H1 (cell line): ENCODE data around the gene SF3B2. TPM values are rescaled to one million over a fixed set of nuclear protein-coding genes. Genes with fewer than 3 reads are reported as not detected.

ENCODE experiments used
- CTCF ChIA-PET: fragments of 300-600 bp; sonication (Branson Sonifier 250); formaldehyde crosslinking; loops from one replicate; lab custom pipeline; 2021; ENCODE audit not compliant: partially characterized antibody; lab: Charles Lee
- POLR2A ChIA-PET: fragments of 300-600 bp; sonication (Branson Sonifier 250); formaldehyde crosslinking; loops from one replicate; lab custom pipeline; 2021; ENCODE audit warnings: inconsistent platforms; ENCODE audit not compliant: partially characterized antibody; lab: Charles Lee
- DNase-seq, 2 experiments: peaks; one replicate each; pipeline versions ENCODE4 v3.0.0 to v3.0.0-alpha.2; 2010 to 2022; ENCODE audit warnings: low spot score in 2 of 2, low read depth in 1 of 2, mixed read lengths in 1 of 2
- FAIRE-seq: peaks from 2 replicates; lab custom pipeline; 2011; peaks lifted over from hg19 to GRCh38; lab: Jason Lieb, UNC
- H2AFZ ChIP-seq: 2 replicates; pipeline ENCODE4 v1.8.1; 2012; ENCODE audit warnings: low read length, inconsistent platforms
- H2AK5ac ChIP-seq: 2 replicates; pipeline ENCODE4 v1.6.1; 2013; ENCODE audit warnings: low read depth, low read length
- H2BK120ac ChIP-seq: replicated peaks from 2 replicates; pipeline ENCODE3; 2013; ENCODE audit warnings: low read depth, low read length, inconsistent platforms
- H2BK12ac ChIP-seq: 2 replicates; pipeline ENCODE4 v1.6.1; 2013; ENCODE audit warnings: low read depth, low read length
- H2BK15ac ChIP-seq: 2 replicates; pipeline ENCODE4 v1.6.1; 2013; ENCODE audit warnings: low read length
- H2BK20ac ChIP-seq: 2 replicates; pipeline ENCODE4 v1.6.1; 2013; ENCODE audit warnings: low read length
- H2BK5ac ChIP-seq: 2 replicates; pipeline ENCODE4 v1.6.1; 2013; ENCODE audit warnings: low read depth, low read length
- H3K14ac ChIP-seq: 2 replicates; pipeline ENCODE4 v1.6.1; 2013; ENCODE audit warnings: inconsistent platforms; ENCODE audit not compliant: insufficient read length
- H3K18ac ChIP-seq: 2 replicates; pipeline ENCODE4 v1.6.1; 2013; ENCODE audit warnings: low read length; ENCODE audit errors: extremely low read depth
- H3K23ac ChIP-seq: 2 replicates; pipeline ENCODE4 v1.6.1; 2013; ENCODE audit warnings: inconsistent platforms; ENCODE audit not compliant: insufficient read length
- H3K23me2 ChIP-seq: 2 replicates; pipeline ENCODE4 v1.6.1; 2013; ENCODE audit warnings: low read depth, low read length
- H3K27ac ChIP-seq: 2 replicates; pipeline ENCODE4 v1.6.1; 2011; ENCODE audit warnings: low read depth, low read length, inconsistent platforms
- H3K27me3 ChIP-seq, 4 experiments: replicated peaks in 1 of 4; 1 replicate in 1 of 4; 2 replicates in 3 of 4; pipeline versions ENCODE4 v1.6.1 to v1.8.1; 2011 to 2013; ENCODE audit warnings: low read length in 3 of 4, mild to moderate bottlenecking in 3 of 4, inconsistent platforms in 2 of 4, mixed read lengths in 2 of 4, moderate library complexity in 1 of 4; ENCODE audit not compliant: control insufficient read depth in 3 of 4, insufficient read depth in 3 of 4; ENCODE audit errors: extremely low read depth in 1 of 4
- H3K36me3 ChIP-seq, 4 experiments: 2 replicates each; pipeline versions ENCODE4 v1.6.1 to v1.8.1; 2011 to 2013; ENCODE audit warnings: mild to moderate bottlenecking in 4 of 4, low read length in 3 of 4, moderate library complexity in 2 of 4, control low read depth in 1 of 4, inconsistent platforms in 1 of 4; ENCODE audit not compliant: insufficient read depth in 4 of 4, control insufficient read depth in 2 of 4
- H3K4ac ChIP-seq: replicated peaks from 2 replicates; pipeline ENCODE3; 2013; ENCODE audit warnings: low read length, low read depth, mixed read lengths, inconsistent platforms; ENCODE audit not compliant: insufficient read length
- H3K4me1 ChIP-seq, 4 experiments: replicated peaks in 1 of 4; 1 replicate in 1 of 4; 2 replicates in 3 of 4; pipeline versions ENCODE4 v1.6.1 to v1.8.1; 2011 to 2013; ENCODE audit warnings: low read length in 3 of 4, inconsistent platforms in 2 of 4, mixed read lengths in 1 of 4; ENCODE audit not compliant: insufficient read depth in 4 of 4, control insufficient read depth in 3 of 4
- H3K4me2 ChIP-seq, 2 experiments: 2 replicates each; pipeline versions ENCODE4 v1.6.1 to v1.8.1; 2011 to 2013; ENCODE audit warnings: low read depth in 2 of 2, low read length in 2 of 2, control low read depth in 1 of 2, inconsistent platforms in 1 of 2, mild to moderate bottlenecking in 1 of 2; ENCODE audit not compliant: insufficient read depth in 1 of 2
- H3K4me3 ChIP-seq, 4 experiments: fragments of 200-600, 300-600 bp in 1 of 4; sonication (generic), shearing (Covaris generic), sonication (Bioruptor Twin) in 1 of 4; 2 replicates each; pipeline versions ENCODE4 v1.5.1 to v1.8.1; 2011 to 2016; ENCODE audit warnings: low read length in 4 of 4, low read depth in 3 of 4, control low read depth in 2 of 4, inconsistent platforms in 2 of 4, mild to moderate bottlenecking in 2 of 4, mixed read lengths in 1 of 4, moderate library complexity in 1 of 4; ENCODE audit not compliant: insufficient read depth in 2 of 4; ENCODE audit errors: extremely low read depth in 1 of 4
- H3K56ac ChIP-seq: replicated peaks from 2 replicates; pipeline ENCODE3; 2013; ENCODE audit warnings: low read depth, mild to moderate bottlenecking, mixed read lengths, low read length, inconsistent platforms; ENCODE audit not compliant: insufficient read length
- H3K79me1 ChIP-seq: 2 replicates; pipeline ENCODE4 v1.6.1; 2013; ENCODE audit warnings: low read depth, low read length, control low read depth
- H3K79me2 ChIP-seq, 2 experiments: 2 replicates each; pipeline versions ENCODE4 v1.6.1 to v1.8.1; 2012 to 2013; ENCODE audit warnings: low read length in 2 of 2, mild to moderate bottlenecking in 2 of 2, inconsistent platforms in 1 of 2; ENCODE audit not compliant: insufficient read depth in 2 of 2, control insufficient read depth in 1 of 2
- H3K9ac ChIP-seq, 4 experiments: replicated peaks in 1 of 4; 1 replicate in 1 of 4; 2 replicates in 3 of 4; pipeline versions ENCODE4 v1.6.1 to v1.8.1; 2011 to 2013; ENCODE audit warnings: low read depth in 3 of 4, low read length in 3 of 4, control low read depth in 2 of 4, mild to moderate bottlenecking in 2 of 4, moderate library complexity in 2 of 4, inconsistent platforms in 1 of 4; ENCODE audit errors: extremely low read depth in 1 of 4
- H3K9me3 ChIP-seq, 2 experiments: 2 replicates each; pipeline versions ENCODE4 v1.6.1 to v1.8.1; 2012 to 2013; ENCODE audit warnings: mild to moderate bottlenecking in 2 of 2, moderate library complexity in 2 of 2, control low read depth in 1 of 2, inconsistent platforms in 1 of 2, low read depth in 1 of 2, low read length in 1 of 2, mixed read lengths in 1 of 2; ENCODE audit not compliant: insufficient read depth in 2 of 2
- H4K20me1 ChIP-seq, 2 experiments: replicated peaks in 1 of 2; 2 replicates each; pipeline versions ENCODE3 to v1.8.1; 2011 to 2013; ENCODE audit warnings: inconsistent platforms in 2 of 2, low read length in 2 of 2, mild to moderate bottlenecking in 1 of 2; ENCODE audit not compliant: insufficient read depth in 2 of 2, control insufficient read depth in 1 of 2
- H4K5ac ChIP-seq: 2 replicates; pipeline ENCODE4 v1.6.1; 2013; ENCODE audit warnings: low read length, low read depth, mixed read lengths, inconsistent platforms; ENCODE audit not compliant: insufficient read length
- H4K8ac ChIP-seq: 2 replicates; pipeline ENCODE4 v1.8.0; 2013; ENCODE audit warnings: mild to moderate bottlenecking, moderate library complexity, low read length, inconsistent platforms; ENCODE audit not compliant: insufficient read depth; ENCODE audit errors: extremely low read depth
- H4K91ac ChIP-seq: replicated peaks from 2 replicates; pipeline ENCODE3; 2013; ENCODE audit warnings: low read length, mixed read lengths, inconsistent platforms; ENCODE audit not compliant: insufficient read length
- CHD1 ChIP-seq: IDR thresholded peaks from 2 replicates; pipeline ENCODE4 v1.6.1; 2012; ENCODE audit warnings: low read depth, low read length, improper control_type of control experiment
- SIN3A ChIP-seq, 2 experiments: IDR thresholded peaks in 1 of 2; conservative IDR thresholded peaks in 1 of 2; 2 replicates each; pipeline ENCODE4 v1.6.1; 2011 to 2012; ENCODE audit warnings: low read length in 2 of 2, improper control_type of control experiment in 1 of 2, low read depth in 1 of 2, mild to moderate bottlenecking in 1 of 2
- WGBS, 2 experiments: shearing (Covaris generic) in 1 of 2; methylation state at CpG; one replicate each; pipeline versions ENCODE4 v1.1.6 to v1.1.7; 2013 to 2015; ENCODE audit warnings: low lambda C conversion rate in 2 of 2, mixed read lengths in 2 of 2, inconsistent platforms in 1 of 2, low coverage in 1 of 2, missing lambda C conversion rate in 1 of 2; ENCODE audit not compliant: insufficient replicate concordance in 2 of 2, insufficient coverage in 1 of 2, insufficient read length in 1 of 2; ENCODE audit errors: extremely low coverage in 1 of 2, missing lambda C conversion rate in 1 of 2; 5-methylcytosine and 5-hydroxymethylcytosine counted together
- polyA plus RNA-seq, 7 experiments: library from polyadenylated mRNA; depleted of rRNA in 3 of 7; stranded (reverse) in 5 of 7; unstranded in 2 of 7; fragments of >200 nt in 5 of 7; fragments of 200-250 nt in 2 of 7; gene quantifications; 1 replicate in 5 of 7; 2 replicates in 1 of 7; 4 replicates in 1 of 7; pipeline versions ENCODE4 v1.2.1 to v1.2.3, GENCODE V29; 2011 to 2013; ENCODE audit warnings: missing spikeins in 2 of 7, mixed read lengths in 2 of 7
- total RNA-seq: library from RNA; stranded (reverse); fragmentation: NEBNext Ultra II Directional; extraction: Animal tissue kit (Norgen Biotek cat#: 25700); gene quantifications from 2 replicates; pipeline ENCODE4 v1.2.1, GENCODE V29; 2021

The SF3B2 gene
- total and polyA plus RNA-seq, 2 of the 8 experiments (the other 6 are each of a cell fraction or from before 2014, with no cell fraction given), result 182 to 237 TPM

DNA sequence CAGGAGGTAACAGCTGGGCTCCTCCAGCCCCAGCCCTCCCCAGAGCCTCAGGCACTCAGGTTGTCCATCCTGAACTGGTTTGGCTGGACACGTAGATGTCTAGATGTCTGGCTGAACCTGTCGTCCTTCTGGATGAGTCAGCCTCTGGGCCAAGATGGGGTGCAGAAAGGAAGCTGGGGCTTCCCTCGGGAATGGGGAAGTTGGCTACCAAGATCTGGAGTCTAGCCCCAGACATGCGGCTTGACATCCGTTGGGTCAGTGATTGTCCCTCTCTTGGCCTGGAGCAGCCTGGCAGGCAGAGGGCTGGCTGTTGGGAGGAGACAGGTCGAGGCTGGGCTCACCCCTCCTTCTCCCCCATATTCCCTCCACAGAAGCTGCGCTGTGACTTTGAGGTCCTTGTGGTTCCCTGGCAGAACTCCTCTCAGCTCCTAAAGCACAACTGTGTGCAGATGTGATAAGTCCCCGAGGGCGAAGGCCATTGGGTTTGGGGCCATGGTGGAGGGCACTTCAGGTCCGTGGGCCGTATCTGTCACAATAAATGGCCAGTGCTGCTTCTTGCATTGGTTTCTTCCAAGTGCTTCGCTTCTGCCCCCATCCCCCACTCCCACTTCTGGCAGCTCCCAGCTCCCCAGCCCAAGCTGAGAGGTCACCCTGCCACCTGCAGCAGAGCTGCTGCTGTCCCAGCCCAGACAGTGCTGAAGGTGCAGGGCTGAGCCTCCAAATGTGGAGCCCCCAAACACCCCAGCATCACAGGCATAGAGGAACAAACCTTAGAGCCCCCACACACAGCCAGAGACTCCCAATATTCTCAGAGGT lies 39.0 kb upstream of the SF3B2 start:
- Histone ChIP-seq H2BK15ac (0 out of 2 replicates have a peak overlapping the region, but pooled peaks have one; percentile 4), H3K79me2 (no peaks in the 10 kb centered on the region), H3K36me3 (no peaks in the 10 kb centered on the region), H3K4ac (no peak overlapping the region), H2BK12ac (peak overlapping the region; percentile 14; the same call in 1 of the 2 replicates), H2BK5ac (no peak overlapping the region), H2AFZ (no peak overlapping the region), H3K14ac (no peak overlapping the region), H3K4me2 (no peak overlapping the region; a peak in 1 of 4 replicates), H3K4me1 (peaks cover 0 to 8% (median 5%) of the 10 kb centered on the region in 4 experiments; a peak in 5 of 7 replicates), H4K5ac (no peak overlapping the region), H3K23ac (no peak overlapping the region), H2AK5ac (no peak overlapping the region), H2BK20ac (no peak overlapping the region), H3K27ac (no peak overlapping the region), H3K4me3 (no peak overlapping the region), H3K9me3 (no peaks in the 10 kb centered on the region), H3K56ac (no peak overlapping the region), H2BK120ac (no peak overlapping the region), H3K23me2 (peaks cover 2% of the 10 kb centered on the region; the same call in 1 of the 2 replicates), H4K91ac (no peak overlapping the region), H4K20me1 (no peaks in the 10 kb centered on the region), H3K9ac (no peak overlapping the region; a peak in 1 of 7 replicates), H3K27me3 (peaks cover 6 to 26% (median 24%) of the 10 kb centered on the region in 4 experiments), H4K8ac (no peak overlapping the region; the same call in 1 of the 2 replicates), H3K79me1 (no peaks in the 10 kb centered on the region), H3K18ac (no peak overlapping the region; the same call in 1 of the 2 replicates)
- ChIA-PET CTCF (interaction anchor here (0.8 to 6.4 kb wide), 8 partner anchors 9 to 129 kb away, joined by 3 to 35 read pairs (median 4); partner anchors contain the start of genes CATSPER1 and PACS1), POLR2A (interaction anchor here (0.6 to 3.5 kb wide), 6 partner anchors 9 to 162 kb away, joined by 3 to 15 read pairs (median 4); partner anchors contain the start of genes BANF1, CCDC85B and EIF1AD)
- DNase-seq, result no peak
- 85% methylated on average over 12 of the region's 12 CpGs; no CpG with 5 or more reads in 1 of the 2 experiments for WGBS, 2 experiments
- TF ChIP-seq SIN3A (conservative IDR thresholded peaks at IDR 0.05 in 1 of 2, IDR thresholded peaks at IDR 0.05 in 1 of 2; ENCODE audit: low read depth in 1 of 2, low read length in 2 of 2) (0 out of 4 replicates have a peak, but pooled peaks of 1 of the 2 experiments have one; percentile 30), CHD1 (no peak)
- no peak for FAIRE-seq
